GM12891 (cell line): ENCODE data around the gene SMIM44.

Experiments
- POLR2A ChIP-seq: IDR thresholded peaks from 2 replicates; pipeline ENCODE4 v1.6.1; 2011; ENCODE audit warnings: low read depth, low read length, control low read depth
- POLR2AphosphoS5 ChIP-seq: IDR thresholded peaks from 2 replicates; pipeline ENCODE4 v1.6.1; 2011; ENCODE audit warnings: low read depth, low read length, control low read depth
- SPI1 ChIP-seq: IDR thresholded peaks from 2 replicates; pipeline ENCODE4 v1.6.1; 2011; ENCODE audit warnings: low read depth, low read length, control low read depth
- TAF1 ChIP-seq: IDR thresholded peaks from 2 replicates; pipeline ENCODE4 v1.6.1; 2011; ENCODE audit warnings: low read depth, low read length, control low read depth

DNA sequence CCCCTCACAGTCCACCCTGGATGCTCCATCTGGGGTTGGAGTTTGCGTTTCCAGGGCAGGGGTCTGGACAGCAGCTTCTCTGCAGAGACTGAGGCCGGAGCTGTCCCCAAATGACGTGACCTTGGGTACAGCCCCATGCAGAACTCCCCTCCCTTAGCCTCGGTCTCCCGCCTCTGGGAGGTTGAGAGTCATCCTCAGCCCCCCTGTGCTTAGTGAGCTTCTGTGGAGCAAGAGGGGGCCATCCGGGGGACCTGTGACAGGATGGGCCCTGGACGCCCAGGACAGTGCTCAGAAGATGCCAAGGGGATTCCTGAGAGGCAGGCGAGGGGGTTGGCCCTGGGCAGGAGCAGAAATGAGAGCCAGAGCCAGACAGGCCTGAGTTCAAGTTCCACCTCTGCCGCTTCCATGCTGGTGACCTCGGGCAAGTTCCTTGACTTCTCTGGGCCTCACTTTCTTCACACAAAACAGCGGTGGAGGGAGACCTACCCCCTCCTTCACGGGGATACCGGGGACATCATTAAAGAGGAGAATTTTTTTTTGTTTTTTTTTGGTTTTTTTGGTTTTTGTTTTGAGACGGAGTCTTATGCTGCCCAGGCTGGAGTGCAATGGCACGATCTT, 23.2 kb downstream of the SMIM44 start:
- TF ChIP-seq POLR2AphosphoS5 (no peak), POLR2A (no peak), TAF1 (no peak), SPI1 (no peak)
